Hepatocyte (in vitro differentiated cells): Measurements from ENCODE around the gene PAH.

Experiments used
- EZH2 ChIP-seq: fragments of 200-600 bp; sonication (generic); IDR thresholded peaks from 2 replicates; pipeline ENCODE4 v1.6.1; 2016; ENCODE audit warnings: antibody characterized with exemption, mild to moderate bottlenecking, borderline replicate concordance
- EZH2phosphoT487 ChIP-seq: fragments of 200-600 bp; sonication (generic); IDR thresholded peaks from one replicate; pipeline ENCODE4 v1.6.1; 2018; ENCODE audit warnings: antibody characterized with exemption, mild to moderate bottlenecking, low read depth, moderate library complexity; ENCODE audit not compliant: unreplicated experiment, severe bottlenecking
- TF ChIP-seq, protein P1 (sequence below): fragments of 200-600 bp; sonication (generic); IDR thresholded peaks from 2 replicates; pipeline ENCODE4 v1.5.1; 2016; ENCODE audit warnings: antibody characterized with exemption, mild to moderate bottlenecking; ENCODE audit not compliant: poor library complexity

DNA sequence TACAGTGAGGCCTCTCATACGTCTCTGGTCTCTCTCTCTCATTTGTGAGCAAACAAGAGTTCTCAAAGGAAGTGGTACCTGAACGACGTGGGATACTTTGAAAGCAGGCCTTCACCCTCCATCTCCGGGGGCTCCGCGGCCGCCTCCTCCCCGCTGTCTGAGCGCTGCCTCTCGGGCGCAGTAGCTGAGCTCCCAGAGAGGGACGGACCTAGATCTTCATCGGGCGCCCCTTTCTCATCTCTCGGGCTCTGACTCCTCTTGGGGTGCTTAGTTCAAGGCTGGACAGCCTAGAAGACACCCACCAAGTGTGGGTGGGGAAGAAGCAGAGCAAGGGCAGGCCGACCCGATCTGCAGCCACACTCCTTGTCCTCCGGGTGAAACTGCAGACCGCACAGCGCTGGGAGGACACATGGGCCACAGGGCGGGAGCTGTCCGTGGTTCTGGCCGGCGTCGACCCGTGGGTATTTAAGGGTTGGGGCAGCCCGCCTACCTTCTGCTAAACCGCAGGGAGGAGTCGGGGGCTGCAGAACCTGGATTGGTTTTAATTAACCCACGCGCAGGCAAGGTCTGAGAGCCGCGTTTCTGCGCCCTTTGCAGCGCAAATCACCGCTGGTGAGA lies 92.7 kb downstream of the PAH start:
- TF ChIP-seq, protein P1, sequence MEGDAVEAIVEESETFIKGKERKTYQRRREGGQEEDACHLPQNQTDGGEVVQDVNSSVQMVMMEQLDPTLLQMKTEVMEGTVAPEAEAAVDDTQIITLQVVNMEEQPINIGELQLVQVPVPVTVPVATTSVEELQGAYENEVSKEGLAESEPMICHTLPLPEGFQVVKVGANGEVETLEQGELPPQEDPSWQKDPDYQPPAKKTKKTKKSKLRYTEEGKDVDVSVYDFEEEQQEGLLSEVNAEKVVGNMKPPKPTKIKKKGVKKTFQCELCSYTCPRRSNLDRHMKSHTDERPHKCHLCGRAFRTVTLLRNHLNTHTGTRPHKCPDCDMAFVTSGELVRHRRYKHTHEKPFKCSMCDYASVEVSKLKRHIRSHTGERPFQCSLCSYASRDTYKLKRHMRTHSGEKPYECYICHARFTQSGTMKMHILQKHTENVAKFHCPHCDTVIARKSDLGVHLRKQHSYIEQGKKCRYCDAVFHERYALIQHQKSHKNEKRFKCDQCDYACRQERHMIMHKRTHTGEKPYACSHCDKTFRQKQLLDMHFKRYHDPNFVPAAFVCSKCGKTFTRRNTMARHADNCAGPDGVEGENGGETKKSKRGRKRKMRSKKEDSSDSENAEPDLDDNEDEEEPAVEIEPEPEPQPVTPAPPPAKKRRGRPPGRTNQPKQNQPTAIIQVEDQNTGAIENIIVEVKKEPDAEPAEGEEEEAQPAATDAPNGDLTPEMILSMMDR, result no peak
- TF ChIP-seq EZH2, result no peak
- no peak for TF ChIP-seq EZH2phosphoT487
